Spleen (tissue), 11 donors: ENCODE measurements around the gene PAX3. TPM values are rescaled to one million over a fixed set of nuclear protein-coding genes. Genes with fewer than 3 reads are reported as not detected.

ENCODE experiments used
- DNase-seq: peaks from one replicate; pipeline ENCODE4 v3.0.0-alpha.2; 2020
- H3K27ac ChIP-seq, 8 donors: fragments of 200-600 bp; sonication (generic) in 7 of 8; 1 replicate in 4 of 8; 2 replicates in 4 of 8; pipeline versions ENCODE4 v1.5.0 to v1.8.0; 2016 to 2021; ENCODE audit warnings: inconsistent platforms in 4 of 8, mild to moderate bottlenecking in 4 of 8, moderate library complexity in 1 of 8
- H3K27me3 ChIP-seq, 7 donors: fragments of 200-600 bp; sonication (generic) in 6 of 7; replicated peaks in 1 of 7; 1 replicate in 4 of 7; 2 replicates in 3 of 7; pipeline versions ENCODE4 v1.5.0 to v1.8.0; 2016 to 2021; ENCODE audit warnings: inconsistent platforms in 3 of 7, mild to moderate bottlenecking in 1 of 7
- H3K36me3 ChIP-seq, 6 donors: fragments of 200-600 bp; sonication (generic) in 5 of 6; 1 replicate in 4 of 6; 2 replicates in 2 of 6; pipeline versions ENCODE4 v1.5.0 to v1.8.0; 2016 to 2021; ENCODE audit warnings: inconsistent platforms in 2 of 6
- H3K4me1 ChIP-seq, 6 donors: fragments of 200-600 bp; sonication (generic) in 5 of 6; 1 replicate in 3 of 6; 2 replicates in 3 of 6; pipeline versions ENCODE4 v1.5.0 to v1.8.0; 2016 to 2021; ENCODE audit warnings: inconsistent platforms in 3 of 6
- H3K4me3 ChIP-seq, 8 donors: fragments of 200-600 bp; sonication (generic) in 7 of 8; 1 replicate in 4 of 8; 2 replicates in 4 of 8; pipeline versions ENCODE4 v1.5.0 to v1.8.0; 2016 to 2021; ENCODE audit warnings: inconsistent platforms in 4 of 8, mild to moderate bottlenecking in 4 of 8, moderate library complexity in 2 of 8
- H3K9me3 ChIP-seq, 8 donors: fragments of 200-600 bp; sonication (generic) in 7 of 8; 1 replicate in 4 of 8; 2 replicates in 4 of 8; pipeline versions ENCODE4 v1.5.0 to v1.8.0; 2016 to 2021; ENCODE audit warnings: inconsistent platforms in 4 of 8
- POLR2A ChIP-seq, 3 donors: fragments of 450-650 bp; IDR thresholded peaks; one replicate each; pipeline ENCODE4 v1.5.1; 2017; ENCODE audit warnings: antibody characterized with exemption in 3 of 3, mild to moderate bottlenecking in 1 of 3
- POLR2AphosphoS5 ChIP-seq, 3 donors: sonication (generic); formaldehyde crosslinking; IDR thresholded peaks; one replicate each; pipeline ENCODE4 v1.5.1; 2017; ENCODE audit warnings: antibody characterized with exemption in 3 of 3
- WGBS, 5 donors: extraction: QIAGEN DNeasy Blood & Tissue Kit in 3 of 5; methylation state at CpG; one replicate each; pipeline versions ENCODE4 v1.1.5 to v1.1.7; 2013 to 2018; 5-methylcytosine and 5-hydroxymethylcytosine counted together
- intact Hi-C: fragments of 100-400 bp; cut with DNase I; formaldehyde crosslinking; loops from one replicate; pipeline ENCODE4 v1.15.0; 2023; ENCODE audit warnings: low total_unique reads
- polyA plus RNA-seq, 3 donors: library from polyadenylated mRNA; stranded (reverse); fragments of 200-250 nt; gene quantifications; one replicate each; pipeline ENCODE4 v1.2.1, GENCODE V29; 2013
- total RNA-seq, 7 donors: library from RNA; depleted of rRNA in 3 of 7; stranded (reverse); fragments of >200 nt in 3 of 7; fragmentation: NEBNext Ultra II Directional in 4 of 7; extraction: Animal tissue kit (Norgen Biotek cat#: 25700) in 4 of 7; gene quantifications; one replicate each; pipeline versions ENCODE4 v1.1.0 to v1.2.1, GENCODE V29; 2016 to 2021
- TF ChIP-seq, protein P1 (sequence below), 11 experiments: fragments of 200-600 bp in 7 of 11; fragments of 450-650 bp in 4 of 11; sonication (generic) in 4 of 11; IDR thresholded peaks in 8 of 11; conservative IDR thresholded peaks in 3 of 11; 1 replicate in 7 of 11; 2 replicates in 4 of 11; pipeline versions ENCODE4 v1.4.0 to v1.8.0; 2016 to 2021; ENCODE audit warnings: antibody characterized with exemption in 11 of 11, inconsistent platforms in 4 of 11, mild to moderate bottlenecking in 1 of 11
- donor health status: healthy with polysubstance abuse.
- donor health status: DM: no; HTN: no; CAD: no; lungs with moderate emphysema.
- donor health status: DM: no; HTN: no; CAD: no.
- donor health status: Bipolar disorder and iron deficiency.
- donor health status: healthy.
- donor health status: DM: no; HTN: no; CAD: no.
- donor health status: DM: yes; HTN: yes; CAD: no.

The PAX3 gene
- total and polyA plus RNA-seq, 10 donors: 0.26 TPM; not detected in 9

DNA sequence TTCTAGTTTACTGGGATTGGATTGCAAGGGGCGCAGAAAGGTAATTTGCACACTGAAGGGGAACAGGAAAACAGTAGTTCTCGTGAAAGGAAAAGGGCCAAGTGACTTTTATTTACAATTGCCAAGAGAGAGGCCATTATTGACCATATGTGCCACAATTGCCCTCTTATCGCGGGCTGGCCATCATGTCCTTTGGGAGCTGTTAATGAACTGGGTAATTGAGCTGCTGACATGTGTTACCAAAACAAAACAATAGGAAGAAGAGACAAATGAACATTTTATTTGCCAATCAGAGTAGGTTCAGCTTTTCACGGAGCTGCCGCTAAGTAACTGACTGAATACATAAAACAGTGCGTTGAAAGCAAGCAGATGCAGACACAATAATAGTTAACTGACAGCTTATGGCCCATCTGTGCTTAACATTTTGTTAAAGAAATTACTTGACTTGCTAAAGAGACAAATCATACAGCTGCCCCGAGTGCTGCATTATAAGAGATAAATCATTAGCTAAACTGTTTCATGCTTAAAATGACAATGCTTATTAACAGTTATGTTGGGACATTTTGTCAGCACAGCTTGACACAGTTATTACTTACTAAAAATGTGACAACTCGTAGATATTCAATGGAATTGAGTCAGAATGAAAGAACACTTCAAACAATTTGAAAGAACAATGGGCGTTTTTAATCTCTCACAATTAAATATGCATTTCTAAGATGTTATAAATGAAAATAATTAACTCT lies 57.5 kb downstream of the PAX3 start:
- peaks cover 0 to 62% (median 19%) of the 10 kb centered on the region in 7 donors for H3K27me3 ChIP-seq
- H3K9me3 ChIP-seq: no peaks in the 10 kb centered on the region
- intact Hi-C loops: no loop called here
- no peaks in the 10 kb centered on the region for H3K4me1 ChIP-seq
- no peak overlapping the region for H3K27ac ChIP-seq
- H3K36me3 ChIP-seq: no peaks in the 10 kb centered on the region
- WGBS, 5 donors: 9 to 15% (median 11%) methylated on average over 10 of the region's 10 CpGs
- DNase-seq: no peak
- TF ChIP-seq POLR2A (IDR thresholded peaks at IDR 0.05): no peak
- no peak for TF ChIP-seq POLR2AphosphoS5 (IDR thresholded peaks at IDR 0.05)
- TF ChIP-seq, protein P1, sequence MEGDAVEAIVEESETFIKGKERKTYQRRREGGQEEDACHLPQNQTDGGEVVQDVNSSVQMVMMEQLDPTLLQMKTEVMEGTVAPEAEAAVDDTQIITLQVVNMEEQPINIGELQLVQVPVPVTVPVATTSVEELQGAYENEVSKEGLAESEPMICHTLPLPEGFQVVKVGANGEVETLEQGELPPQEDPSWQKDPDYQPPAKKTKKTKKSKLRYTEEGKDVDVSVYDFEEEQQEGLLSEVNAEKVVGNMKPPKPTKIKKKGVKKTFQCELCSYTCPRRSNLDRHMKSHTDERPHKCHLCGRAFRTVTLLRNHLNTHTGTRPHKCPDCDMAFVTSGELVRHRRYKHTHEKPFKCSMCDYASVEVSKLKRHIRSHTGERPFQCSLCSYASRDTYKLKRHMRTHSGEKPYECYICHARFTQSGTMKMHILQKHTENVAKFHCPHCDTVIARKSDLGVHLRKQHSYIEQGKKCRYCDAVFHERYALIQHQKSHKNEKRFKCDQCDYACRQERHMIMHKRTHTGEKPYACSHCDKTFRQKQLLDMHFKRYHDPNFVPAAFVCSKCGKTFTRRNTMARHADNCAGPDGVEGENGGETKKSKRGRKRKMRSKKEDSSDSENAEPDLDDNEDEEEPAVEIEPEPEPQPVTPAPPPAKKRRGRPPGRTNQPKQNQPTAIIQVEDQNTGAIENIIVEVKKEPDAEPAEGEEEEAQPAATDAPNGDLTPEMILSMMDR (IDR thresholded peaks at IDR 0.05 in 8 of 11, conservative IDR thresholded peaks at IDR 0.05 in 3 of 11): no peak
- H3K4me3 ChIP-seq: no peak overlapping the region

DNA sequence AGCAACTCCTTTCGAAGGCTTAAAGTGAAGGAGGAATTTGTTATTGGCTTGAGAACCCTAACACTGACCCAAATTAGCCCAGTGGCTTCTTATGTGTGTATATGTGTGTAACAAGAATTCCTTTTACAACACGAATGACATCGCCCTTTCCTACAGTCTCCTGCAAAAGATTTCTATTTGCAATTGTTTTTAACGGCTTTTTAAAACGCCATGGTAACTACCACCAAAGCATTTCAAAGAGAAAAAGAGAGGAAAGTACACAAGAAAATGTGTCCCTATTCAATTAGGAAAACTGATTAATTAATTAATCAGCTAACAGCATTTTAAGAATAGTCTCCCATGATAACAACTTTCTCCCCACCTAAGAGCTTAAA lies 58.1 kb downstream of the PAX3 start:
- no peaks in the 10 kb centered on the region for H3K4me1 ChIP-seq
- peaks cover 0 to 62% (median 19%) of the 10 kb centered on the region in 7 donors for H3K27me3 ChIP-seq
- intact Hi-C loops: no loop called here
- TF ChIP-seq, protein P1 (IDR thresholded peaks at IDR 0.05 in 8 of 11, conservative IDR thresholded peaks at IDR 0.05 in 3 of 11): no peak
- no peak for TF ChIP-seq POLR2A (IDR thresholded peaks at IDR 0.05)
- DNase-seq: no peak
- no peaks in the 10 kb centered on the region for H3K9me3 ChIP-seq
- no peaks in the 10 kb centered on the region for H3K36me3 ChIP-seq
- no peak overlapping the region for H3K4me3 ChIP-seq
- WGBS, 5 donors: 14 to 34% (median 22%) methylated on average over 5 of the region's 5 CpGs
- no peak overlapping the region for H3K27ac ChIP-seq

DNA sequence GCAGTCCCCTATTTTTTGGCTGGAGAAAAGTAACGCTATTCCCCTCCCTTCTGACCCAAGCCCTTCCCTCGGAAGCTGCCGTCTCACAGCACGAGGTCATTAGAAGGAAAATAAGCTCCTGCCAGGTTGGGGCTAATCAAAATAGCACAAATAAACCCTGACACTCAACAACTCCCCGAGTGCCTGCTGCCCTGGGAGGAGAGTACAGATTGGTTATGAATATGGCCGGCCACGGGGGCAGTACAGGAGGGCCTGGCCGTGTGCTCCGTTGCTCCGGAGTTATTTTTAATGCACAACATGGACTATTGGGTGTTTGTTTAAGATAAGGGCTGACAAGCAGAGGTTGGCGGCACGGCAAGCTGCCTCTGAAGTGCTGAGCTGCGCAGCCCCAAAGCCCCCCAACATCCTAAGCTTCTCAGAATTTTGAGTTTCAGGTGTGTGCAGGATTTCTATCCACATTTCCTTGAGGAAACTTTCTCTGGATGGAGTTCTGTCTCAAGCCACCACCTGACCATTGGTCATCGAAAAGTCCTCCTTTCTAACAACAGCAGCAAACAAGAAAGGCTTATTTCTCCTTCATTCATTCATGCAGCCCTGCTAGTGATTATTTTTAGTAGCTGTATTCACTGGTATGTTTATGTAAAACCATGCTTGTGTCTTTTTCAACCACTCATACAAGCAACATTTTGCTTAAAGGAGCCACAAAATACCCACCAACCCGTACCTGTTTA lies 58.7 kb downstream of the PAX3 start:
- no peak for DNase-seq
- Histone ChIP-seq H3K27me3 (peaks cover 0 to 64% (median 19%) of the 10 kb centered on the region in 7 donors), H3K27ac (no peak overlapping the region), H3K4me1 (no peaks in the 10 kb centered on the region), H3K36me3 (no peaks in the 10 kb centered on the region), H3K9me3 (no peaks in the 10 kb centered on the region), H3K4me3 (no peak overlapping the region)
- intact Hi-C loops: no loop called here
- TF ChIP-seq POLR2A (IDR thresholded peaks at IDR 0.05) (no peak), POLR2AphosphoS5 (IDR thresholded peaks at IDR 0.05) (no peak)
- TF ChIP-seq, protein P1 (IDR thresholded peaks at IDR 0.05 in 8 of 11, conservative IDR thresholded peaks at IDR 0.05 in 3 of 11): no peak
- WGBS, 5 donors: 6 to 9% (median 9%) methylated on average over 15 of the region's 15 CpGs

DNA sequence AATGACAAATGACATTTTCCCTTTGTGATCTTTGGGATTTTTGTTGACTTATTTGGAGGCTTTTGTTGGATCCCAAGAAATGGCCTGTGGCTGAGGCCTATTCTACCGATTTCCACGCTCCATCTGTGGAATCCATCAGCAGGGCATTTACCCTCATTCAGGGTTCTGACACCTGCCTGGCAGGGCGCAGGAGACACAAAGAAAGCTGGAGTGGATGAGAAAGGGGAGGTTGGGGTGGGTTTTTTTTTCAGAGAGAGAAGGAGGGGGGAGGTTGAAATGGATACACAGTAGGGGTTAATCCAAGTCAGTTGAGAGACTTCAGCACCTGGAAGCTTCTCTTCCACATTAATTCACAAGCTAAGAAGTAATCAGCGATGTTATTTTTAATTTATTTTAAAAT lies 59.7 kb downstream of the PAX3 start:
- Histone ChIP-seq H3K36me3 (no peaks in the 10 kb centered on the region), H3K27ac (no peak overlapping the region), H3K4me3 (no peak overlapping the region), H3K27me3 (peaks cover 0 to 68% (median 19%) of the 10 kb centered on the region in 7 donors), H3K4me1 (no peaks in the 10 kb centered on the region), H3K9me3 (no peaks in the 10 kb centered on the region)
- no peak for DNase-seq
- TF ChIP-seq POLR2AphosphoS5 (IDR thresholded peaks at IDR 0.05) (no peak), POLR2A (IDR thresholded peaks at IDR 0.05) (no peak)
- TF ChIP-seq, protein P1 (IDR thresholded peaks at IDR 0.05 in 8 of 11, conservative IDR thresholded peaks at IDR 0.05 in 3 of 11): no peak
- intact Hi-C loops: no loop called here
- 22 to 37% (median 29%) methylated on average over 4 of the region's 4 CpGs for WGBS, 5 donors
